NCI-H2171 treated with DMSO at 0.1 percent for 48 hours (cell line): ENCODE measurements around the gene DLEC1.

Experiments used
- DNase-seq: peaks from one replicate; lab custom pipeline; 2025; lab: John Stamatoyannopoulos, UW

DLEC1 gene, protein sequence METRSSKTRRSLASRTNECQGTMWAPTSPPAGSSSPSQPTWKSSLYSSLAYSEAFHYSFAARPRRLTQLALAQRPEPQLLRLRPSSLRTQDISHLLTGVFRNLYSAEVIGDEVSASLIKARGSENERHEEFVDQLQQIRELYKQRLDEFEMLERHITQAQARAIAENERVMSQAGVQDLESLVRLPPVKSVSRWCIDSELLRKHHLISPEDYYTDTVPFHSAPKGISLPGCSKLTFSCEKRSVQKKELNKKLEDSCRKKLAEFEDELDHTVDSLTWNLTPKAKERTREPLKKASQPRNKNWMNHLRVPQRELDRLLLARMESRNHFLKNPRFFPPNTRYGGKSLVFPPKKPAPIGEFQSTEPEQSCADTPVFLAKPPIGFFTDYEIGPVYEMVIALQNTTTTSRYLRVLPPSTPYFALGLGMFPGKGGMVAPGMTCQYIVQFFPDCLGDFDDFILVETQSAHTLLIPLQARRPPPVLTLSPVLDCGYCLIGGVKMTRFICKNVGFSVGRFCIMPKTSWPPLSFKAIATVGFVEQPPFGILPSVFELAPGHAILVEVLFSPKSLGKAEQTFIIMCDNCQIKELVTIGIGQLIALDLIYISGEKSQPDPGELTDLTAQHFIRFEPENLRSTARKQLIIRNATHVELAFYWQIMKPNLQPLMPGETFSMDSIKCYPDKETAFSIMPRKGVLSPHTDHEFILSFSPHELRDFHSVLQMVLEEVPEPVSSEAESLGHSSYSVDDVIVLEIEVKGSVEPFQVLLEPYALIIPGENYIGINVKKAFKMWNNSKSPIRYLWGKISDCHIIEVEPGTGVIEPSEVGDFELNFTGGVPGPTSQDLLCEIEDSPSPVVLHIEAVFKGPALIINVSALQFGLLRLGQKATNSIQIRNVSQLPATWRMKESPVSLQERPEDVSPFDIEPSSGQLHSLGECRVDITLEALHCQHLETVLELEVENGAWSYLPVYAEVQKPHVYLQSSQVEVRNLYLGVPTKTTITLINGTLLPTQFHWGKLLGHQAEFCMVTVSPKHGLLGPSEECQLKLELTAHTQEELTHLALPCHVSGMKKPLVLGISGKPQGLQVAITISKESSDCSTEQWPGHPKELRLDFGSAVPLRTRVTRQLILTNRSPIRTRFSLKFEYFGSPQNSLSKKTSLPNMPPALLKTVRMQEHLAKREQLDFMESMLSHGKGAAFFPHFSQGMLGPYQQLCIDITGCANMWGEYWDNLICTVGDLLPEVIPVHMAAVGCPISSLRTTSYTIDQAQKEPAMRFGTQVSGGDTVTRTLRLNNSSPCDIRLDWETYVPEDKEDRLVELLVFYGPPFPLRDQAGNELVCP (N-terminal part only)

DNA sequence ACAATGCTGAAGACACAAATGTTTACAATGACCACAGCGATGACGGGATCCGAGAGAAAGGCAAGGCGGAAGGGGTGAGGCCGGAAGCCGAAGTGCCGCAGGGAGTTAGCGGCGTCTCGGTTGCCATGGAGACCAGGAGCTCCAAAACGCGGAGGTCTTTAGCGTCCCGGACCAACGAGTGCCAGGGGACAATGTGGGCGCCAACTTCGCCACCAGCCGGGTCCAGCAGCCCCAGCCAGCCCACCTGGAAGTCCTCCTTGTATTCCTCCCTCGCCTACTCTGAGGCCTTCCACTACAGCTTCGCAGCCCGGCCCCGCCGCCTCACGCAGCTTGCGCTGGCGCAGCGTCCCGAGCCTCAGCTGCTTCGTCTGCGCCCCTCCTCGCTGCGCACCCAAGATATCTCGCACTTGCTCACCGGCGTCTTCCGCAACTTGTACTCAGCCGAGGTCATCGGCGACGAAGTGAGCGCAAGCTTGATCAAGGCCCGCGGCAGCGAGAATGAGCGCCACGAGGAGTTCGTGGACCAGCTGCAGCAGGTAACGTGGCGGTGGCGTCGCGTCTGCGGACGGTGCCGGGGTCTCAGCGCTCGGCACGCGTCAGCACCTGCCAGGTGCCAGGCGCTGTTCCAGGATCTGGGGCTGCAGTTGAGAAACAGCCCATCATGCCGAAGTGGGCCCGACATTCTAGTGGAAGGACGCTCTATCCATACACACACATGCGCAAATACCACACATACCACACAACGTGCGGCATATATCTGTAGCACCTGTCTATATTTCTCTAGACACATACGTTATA lies at the start of gene DLEC1:
Gene DLEC1, plus strand, starts transcription at position 108 of the 798 bp plus-strand sequence. Its CDS starts 18 bp downstream, at position 126.
- no peak for DNase-seq

DNA sequence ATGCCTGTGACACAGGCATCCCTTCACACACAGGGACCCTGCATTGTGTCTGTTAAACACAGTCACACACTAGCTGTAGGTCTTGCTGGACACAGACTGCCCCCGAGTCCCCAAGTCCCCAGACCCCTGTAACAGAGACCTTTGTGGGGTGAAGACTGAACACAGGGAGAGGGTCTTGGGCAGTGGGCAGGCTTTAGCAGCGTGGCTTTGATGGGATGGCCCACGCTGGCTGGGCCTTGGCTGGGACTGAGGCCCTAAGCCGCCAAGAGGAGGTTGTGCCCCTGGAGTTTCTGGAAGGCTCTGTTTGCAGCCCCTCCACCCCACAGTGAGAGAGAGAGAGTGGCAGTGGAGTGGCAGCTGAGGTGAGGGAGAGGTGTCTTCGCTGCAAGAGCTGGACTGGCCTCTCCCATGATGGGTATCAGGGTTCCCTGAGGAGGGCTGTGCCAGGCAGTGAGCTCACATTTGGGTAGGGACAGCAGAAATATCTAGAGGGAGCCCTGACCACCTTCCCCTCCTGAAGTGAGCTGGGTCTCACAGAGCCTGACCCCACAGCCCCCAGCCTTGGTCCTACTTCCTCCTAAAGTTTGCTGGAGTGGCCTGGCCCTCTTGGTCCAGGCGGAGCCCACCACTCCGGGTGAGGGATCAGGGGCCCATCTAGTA lies 49.1 kb upstream of the DLEC1 start:
- no peak for DNase-seq

DNA sequence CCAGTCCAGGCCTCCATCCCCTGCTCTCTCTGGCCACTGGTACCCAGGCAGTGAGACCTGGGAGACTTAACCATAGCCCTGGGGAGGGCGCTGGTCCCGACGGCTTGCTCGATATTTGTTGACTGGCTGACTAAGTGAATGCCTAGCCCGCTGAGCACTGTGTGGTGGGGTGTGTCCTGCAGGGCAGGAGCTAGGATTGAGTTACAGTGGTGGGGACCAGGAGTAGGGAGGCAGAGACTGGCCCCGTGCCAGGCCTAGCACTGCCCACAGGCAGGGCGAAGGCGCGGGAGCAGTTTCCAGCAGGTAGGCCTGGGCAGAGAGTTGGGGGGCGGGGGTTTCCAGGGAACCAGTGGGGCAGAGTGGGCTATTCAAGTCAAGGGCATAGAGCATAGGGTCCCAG lies 48.5 kb upstream of the DLEC1 start, which contains the start of gene VILL:
Gene VILL, plus strand, starts transcription at position 260 of the 400 bp plus-strand sequence. CDS start 2,887 bp downstream, outside the sequence.
- DNase-seq, result no peak

DNA sequence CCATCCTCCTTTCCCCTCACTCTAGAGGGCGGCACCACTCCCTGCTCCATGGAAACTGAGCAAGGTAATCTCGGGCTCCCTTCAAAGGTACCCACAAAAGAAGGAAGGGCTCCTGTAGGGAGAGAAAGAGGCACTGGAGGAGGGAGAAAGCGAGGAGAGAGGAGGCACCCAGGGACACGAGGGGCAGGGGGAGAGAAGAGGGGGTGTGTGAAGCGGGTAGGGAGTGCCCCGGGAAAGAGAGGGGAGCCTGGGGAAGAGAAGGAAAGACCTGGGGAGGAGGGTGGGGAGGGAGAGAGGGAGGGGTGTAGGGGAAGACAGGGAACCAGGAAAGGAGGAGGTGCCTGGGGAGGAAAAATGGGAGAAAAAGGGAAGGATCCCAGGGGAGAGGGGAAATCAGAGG lies 47.9 kb upstream of the DLEC1 start:
- DNase-seq, result no peak

DNA sequence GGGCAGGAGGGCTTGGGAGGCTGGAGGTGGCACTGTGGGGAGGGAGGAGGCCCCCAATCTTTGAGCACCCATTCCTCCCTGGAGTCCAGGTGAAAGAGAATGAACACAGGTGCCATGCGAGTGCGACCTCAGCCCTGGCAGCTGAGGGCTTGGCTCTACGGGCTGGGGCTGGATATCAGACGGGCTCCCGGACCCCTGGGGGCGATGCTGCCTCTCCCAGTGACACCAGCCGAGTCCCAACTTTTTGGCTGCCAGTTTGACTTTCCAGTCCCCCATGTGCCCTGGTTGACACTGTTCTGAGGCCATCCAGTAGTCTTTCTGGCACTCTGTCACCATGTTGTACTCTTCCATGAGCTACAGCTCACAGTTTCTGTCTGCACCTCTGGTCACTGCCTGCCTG lies 47.2 kb upstream of the DLEC1 start:
- DNase-seq, result no peak

DNA sequence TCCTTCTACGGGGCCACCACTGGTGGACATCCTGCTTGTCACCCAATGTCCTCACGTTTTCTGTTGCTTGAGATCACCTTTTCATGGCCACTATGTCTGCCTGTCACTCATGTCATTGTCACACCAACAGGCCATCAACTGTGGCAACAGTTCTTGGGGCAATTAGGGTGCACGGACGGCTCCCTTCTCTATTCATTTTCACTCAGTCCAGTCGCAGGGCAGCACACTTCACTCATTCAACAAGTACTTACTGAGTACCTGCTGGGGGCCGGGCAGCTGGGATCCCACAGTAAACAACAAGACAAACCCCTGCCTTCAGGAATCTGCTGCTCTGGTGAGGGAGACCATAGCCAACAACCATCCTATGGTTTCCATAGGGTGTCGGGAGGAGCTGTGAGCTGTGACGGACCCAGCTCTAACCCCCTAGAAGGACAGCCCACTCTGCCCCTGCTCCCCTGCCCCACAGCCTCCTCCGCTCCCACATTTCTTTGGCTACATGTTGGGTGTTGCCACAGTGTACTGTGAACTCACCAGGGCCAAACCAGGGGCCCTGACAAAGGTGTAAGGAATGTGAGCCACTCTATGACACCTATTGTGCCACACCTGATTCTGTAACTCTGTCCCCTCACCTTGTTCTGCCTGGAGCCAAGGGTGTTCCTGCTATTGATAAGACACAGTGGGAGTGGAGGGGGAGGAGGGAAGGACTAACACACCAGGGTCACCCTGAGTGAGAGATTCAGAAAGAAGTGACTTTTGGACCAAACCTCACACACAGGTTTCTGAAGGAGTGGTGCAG lies 46.5 kb upstream of the DLEC1 start:
- no peak for DNase-seq

DNA sequence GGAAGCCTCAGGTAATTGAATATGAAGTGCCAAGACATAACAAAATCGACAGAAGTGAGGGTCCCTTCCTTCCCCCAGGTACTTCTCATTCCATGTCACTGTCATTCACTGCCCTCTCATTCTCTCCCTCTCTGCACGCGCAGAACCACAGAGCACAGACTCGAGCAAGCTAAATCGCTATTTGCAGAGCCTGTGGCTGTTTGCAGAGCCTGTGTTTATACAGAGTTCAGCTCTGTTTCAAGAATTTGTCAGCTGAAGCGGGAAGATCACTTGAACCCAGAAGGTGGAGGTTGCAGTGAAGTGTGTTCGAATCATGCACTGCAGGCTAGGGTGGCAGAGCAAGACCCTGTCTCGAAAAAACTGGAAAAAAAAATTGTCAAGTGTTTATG lies 45.9 kb upstream of the DLEC1 start:
- DNase-seq, result no peak

DNA sequence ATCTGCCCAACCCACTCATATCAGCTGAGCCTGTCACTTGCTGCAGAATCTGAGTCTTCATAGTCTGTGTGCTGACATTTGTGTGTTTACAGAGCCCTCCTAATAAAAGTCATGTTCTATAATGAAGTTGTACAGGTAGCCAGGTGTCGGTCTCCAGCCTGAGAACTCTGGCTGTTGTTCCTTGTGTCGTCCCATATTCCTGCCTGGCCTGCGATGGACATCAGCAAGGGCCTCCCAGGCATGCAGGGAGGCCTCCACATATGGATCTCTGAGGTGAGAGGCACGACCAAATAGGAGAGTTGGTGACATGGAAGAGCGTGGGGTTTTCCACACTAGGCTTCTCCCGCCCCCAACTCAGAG lies 45.6 kb upstream of the DLEC1 start:
- DNase-seq, result no peak

DNA sequence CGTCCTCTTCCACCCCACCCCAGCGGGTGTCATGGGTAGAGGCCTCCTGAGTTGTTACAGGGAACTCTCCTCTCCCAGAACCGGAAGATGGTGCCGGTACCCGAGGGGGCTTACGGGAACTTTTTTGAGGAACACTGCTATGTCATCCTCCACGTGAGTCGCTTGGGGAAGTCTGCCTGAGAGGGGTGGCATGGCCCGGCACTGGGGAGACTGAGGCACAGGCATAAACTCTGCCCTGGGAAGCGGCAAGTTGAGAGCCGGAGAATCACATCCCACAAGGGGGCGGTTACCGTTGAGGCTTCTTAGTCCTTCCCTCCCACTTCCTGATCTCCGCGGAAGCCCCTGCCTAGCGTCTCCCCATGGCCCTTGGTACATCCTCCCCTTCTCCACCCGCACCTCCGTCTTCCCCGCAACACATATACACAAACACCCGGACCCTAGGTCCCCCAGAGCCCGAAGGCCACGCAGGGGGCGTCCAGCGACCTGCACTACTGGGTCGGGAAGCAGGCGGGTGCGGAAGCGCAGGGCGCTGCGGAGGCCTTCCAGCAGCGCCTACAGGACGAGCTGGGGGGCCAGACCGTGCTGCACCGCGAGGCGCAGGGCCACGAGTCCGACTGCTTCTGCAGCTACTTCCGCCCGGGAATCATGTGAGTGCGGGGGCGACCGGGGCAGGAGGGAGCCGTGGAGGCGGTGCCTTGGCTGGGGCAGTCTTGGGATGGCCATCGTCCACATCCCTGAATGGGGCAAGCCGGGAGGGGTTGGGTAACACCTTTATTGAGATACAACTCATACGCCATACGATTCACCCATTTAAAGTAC lies 45.0 kb upstream of the DLEC1 start:
- DNase-seq, result no peak

DNA sequence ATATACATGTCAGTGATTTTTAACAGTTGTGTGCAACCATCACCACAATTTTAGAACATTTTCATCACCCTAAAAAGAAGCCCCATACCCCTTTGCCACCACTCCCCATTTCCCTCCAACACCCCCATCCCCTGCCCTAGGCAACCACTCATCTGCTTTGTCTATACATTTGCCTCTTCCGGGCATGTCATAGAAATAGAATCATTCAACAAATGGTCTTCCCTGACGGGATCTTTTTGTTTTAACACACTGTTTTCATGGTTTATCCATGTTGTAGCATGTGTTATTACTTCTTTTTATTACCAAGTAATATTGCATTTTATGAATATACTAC lies 44.4 kb upstream of the DLEC1 start:
- no peak for DNase-seq

DNA sequence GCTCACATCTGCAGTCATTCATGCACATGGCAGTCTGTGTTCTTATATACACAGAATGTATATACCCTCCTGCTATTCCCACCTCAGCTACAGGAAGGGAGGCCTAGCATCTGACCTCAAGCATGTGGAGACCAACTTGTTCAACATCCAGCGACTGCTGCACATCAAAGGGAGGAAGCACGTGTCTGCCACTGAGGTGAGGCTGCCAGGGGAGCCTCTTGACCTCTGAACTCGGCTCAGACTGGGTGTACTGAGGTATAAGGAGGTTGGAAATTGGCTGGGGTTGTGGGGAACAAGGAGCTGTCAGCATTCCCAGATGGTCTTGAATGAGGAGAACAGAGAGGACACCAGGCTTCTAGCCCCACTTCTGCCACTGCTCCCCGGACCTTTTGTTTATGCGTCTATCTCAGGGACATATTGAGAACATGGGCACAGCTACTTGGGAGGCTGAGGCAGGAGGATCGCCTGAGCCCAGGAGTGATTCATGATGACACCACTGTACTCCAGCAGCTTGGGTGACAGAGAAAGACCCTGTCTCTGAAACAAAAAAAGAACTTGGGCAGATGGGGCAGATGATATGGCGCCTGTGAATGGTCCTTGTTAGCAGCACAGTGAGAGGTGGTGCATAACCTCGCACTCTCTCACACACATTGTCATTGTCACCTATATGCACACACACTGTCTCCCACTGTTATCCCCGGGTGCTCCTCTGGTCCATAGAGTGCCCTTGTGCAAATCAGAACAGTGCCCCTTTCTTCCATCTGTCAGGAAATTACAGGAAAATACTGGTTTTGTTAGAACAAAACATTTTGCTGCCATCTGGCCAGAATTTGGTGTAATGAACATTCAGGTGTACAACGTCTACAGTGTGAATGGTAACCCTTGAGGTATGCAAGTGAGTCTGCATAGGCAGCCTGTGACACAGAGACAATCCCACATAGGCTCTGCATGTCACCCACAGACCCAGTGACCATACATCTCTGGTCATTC lies 43.1 kb upstream of the DLEC1 start:
- peak; percentile 71 for DNase-seq

DNA sequence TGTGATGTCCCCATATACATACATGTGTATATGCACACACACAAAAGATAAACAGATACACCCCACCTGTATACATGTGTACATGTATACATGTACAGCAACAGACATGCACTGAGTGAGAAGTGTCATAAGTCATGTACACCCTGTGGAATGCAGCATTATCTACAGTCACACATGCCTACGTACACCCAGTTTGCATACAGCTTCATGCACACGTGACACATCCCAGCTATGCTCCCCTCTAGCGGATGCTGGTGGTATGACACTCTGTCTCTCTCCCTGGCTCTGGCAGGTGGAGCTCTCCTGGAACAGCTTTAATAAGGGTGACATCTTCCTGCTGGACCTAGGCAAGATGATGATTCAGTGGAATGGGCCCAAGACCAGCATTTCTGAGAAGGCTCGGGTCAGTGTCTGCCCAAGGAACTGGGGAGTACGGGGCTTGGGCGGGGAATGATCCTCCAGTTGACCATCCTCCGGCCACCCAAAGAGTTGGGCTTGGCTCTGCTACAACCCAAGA lies 42.2 kb upstream of the DLEC1 start:
- DNase-seq, result peak; percentile 67

DNA sequence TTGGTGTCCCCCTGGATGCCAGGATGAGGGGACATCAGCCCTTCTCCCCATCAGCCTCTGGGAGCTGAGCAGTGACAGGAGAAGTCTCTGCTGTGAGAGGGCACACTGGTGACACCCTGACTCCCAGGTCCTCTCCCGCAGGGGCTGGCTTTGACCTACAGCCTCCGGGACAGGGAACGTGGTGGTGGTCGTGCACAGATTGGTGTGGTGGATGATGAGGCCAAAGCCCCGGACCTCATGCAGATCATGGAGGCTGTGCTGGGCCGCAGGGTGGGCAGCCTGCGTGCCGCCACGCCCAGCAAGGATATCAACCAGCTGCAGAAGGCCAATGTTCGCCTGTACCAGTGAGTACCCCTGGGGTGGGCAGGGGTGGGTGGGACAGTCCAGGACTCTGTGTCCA lies 41.7 kb upstream of the DLEC1 start:
- DNase-seq, result no peak

DNA sequence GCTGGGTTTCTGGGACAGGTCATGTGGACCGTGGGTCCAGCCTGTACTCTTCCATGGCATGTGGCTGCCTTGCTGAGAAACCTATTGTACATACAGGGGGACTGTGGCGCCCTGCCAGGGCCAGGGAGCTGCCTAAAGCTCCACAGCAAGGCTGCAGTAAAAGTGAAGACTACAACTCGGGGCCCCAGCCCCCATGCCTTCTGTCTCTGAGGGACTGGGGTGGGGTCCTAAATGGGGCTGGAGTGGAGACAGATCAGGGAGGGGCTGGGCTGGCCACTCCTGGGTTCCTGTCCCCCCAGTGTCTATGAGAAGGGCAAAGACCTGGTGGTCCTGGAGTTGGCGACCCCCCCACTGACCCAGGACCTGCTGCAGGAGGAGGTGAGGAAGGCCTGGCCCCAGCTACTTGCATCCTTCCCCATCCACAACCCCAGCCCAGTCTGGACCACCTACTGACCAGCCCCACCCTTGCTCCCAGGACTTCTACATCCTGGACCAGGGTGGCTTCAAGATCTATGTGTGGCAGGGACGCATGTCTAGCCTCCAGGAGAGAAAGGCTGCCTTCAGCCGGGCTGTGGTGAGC lies 41.1 kb upstream of the DLEC1 start:
- no peak for DNase-seq

DNA sequence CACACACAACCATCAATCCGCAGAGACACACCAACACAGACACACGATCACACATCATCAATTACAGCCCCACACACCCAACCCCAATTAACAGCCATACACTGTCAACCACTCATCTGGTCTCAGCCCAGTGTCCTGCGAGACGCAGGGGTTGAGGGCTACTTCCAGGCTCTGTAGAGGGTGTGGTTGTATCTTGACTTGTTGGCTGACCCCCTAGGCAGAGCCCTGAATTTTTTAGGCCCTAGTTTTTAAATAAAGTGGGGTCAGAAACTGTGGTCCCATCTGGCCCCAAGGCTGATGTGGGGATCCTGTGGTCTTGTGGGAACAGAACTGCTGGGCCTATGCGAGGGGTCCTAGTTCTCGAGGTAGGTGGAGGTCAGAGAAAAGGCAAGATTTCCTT lies 39.2 kb upstream of the DLEC1 start:
- no peak for DNase-seq

DNA sequence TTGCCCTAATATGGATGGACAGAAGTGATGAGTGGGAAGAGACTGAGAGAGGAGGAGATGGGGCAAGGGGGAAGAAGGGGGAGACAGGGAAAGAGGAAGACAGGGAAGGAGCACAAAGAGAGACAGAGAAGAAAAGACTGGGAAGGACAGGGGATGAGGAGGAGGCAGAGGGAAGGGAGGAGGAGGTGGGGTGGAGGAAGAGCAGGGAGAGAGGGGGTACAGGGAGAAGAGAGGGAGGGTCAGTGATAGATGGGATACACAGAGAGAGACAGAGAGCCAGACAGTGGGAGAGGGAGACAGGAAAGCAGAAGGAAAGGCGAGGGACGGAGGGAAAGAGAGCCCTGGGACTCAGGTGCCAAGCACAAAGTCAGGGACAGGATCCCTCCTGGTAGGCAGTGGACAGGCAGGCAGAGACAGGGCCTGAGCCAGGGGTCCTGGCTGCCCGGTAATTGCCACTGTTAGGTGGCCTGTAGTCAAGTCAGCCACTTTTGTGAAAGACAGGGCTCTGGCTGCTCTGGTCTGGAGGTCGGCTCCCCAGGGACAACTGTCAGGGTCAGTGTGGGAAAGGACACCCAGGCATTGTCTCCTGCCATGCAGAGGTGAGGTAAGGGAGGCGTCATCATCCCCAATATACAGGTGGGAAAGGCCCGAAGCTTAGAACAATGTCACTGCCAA lies 38.6 kb upstream of the DLEC1 start:
- DNase-seq, result no peak

DNA sequence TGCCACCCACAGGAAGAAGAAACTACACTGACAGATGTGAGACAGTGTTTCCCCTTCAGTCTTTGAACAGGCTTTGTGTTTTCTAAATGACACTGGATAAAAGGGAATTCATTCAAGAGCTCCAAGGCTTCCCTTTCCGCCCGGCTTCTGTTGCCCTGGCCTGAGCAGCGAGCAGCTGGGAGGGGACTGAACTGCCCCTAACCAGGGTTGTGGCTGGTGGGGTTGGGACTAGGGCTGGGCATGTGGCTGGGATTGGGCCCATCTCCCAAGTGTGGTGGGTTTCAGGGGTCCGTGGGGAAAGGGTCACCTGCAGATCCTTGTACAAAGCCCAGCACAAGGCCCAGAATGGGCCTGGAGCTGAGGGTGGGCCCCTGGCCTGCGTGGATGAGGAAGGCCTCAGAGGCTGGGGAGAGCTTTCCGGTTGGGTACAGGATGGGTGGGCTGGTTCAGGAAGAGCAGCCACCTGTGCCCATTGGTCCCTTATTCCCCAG lies 38.0 kb upstream of the DLEC1 start:
- DNase-seq, result no peak
